Osteocyte (in vitro differentiated cells): ENCODE data around the gene MYRIP. TPM values are rescaled to one million over a fixed set of nuclear protein-coding genes. Genes with fewer than 3 reads are reported as not detected.

Experiments
- DNase-seq: peaks from one replicate; pipeline ENCODE4 v3.0.0; 2021; ENCODE audit warnings: mixed read lengths; ENCODE audit not compliant: unreplicated experiment; ENCODE audit errors: extremely low spot score
- H3K27ac Mint-ChIP-seq: one replicate; pipeline ENCODE4 v1.8.0; 2021; ENCODE audit warnings: mild to moderate bottlenecking, mixed read lengths; ENCODE audit not compliant: unreplicated experiment
- H3K27me3 Mint-ChIP-seq: one replicate; pipeline ENCODE4 v1.8.0; 2021; ENCODE audit warnings: mixed read lengths; ENCODE audit not compliant: unreplicated experiment
- H3K36me3 Mint-ChIP-seq: one replicate; pipeline ENCODE4 v1.8.0; 2021; ENCODE audit warnings: mixed read lengths; ENCODE audit not compliant: unreplicated experiment
- H3K4me1 Mint-ChIP-seq: one replicate; pipeline ENCODE4 v1.8.0; 2021; ENCODE audit warnings: mixed read lengths; ENCODE audit not compliant: unreplicated experiment
- H3K4me3 Mint-ChIP-seq: one replicate; pipeline ENCODE4 v1.8.0; 2021; ENCODE audit warnings: mild to moderate bottlenecking, moderate library complexity, mixed read lengths; ENCODE audit not compliant: unreplicated experiment
- H3K9me3 Mint-ChIP-seq: one replicate; pipeline ENCODE4 v1.8.0; 2021; ENCODE audit warnings: mixed read lengths; ENCODE audit not compliant: unreplicated experiment
- total RNA-seq: library from RNA; stranded (reverse); gene quantifications from 2 replicates; pipeline ENCODE4 v1.2.1, GENCODE V29; 2021
- TF ChIP-seq, protein P1 (sequence below): fragments of 200-600 bp; sonication (generic); IDR thresholded peaks from 2 replicates; pipeline ENCODE4 v1.5.0; 2021; ENCODE audit warnings: antibody characterized with exemption, mild to moderate bottlenecking, moderate library complexity

MYRIP gene
- total RNA-seq, 1 donor from 2014 or later = 0.62 TPM

DNA sequence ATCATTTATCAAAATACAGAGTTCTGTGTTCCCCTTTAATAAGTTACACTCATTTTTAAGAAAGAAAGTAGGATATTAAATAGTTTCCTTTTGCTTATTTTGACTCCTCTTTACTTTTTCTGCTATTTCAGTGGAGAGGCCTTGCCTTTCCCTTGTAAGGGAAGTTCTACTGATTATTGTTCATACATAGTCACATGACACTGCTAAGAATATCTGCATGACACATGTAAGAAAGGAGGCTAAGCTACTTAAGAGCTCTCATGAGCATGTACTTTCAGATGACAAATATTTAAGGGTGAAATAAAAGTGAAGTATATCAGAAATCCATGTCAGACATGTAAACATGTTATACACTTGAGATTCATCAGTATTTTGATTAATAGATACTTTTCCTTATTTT, 39.0 kb downstream of the MYRIP start:
- no peaks in the 10 kb centered on the region for H3K27me3 Mint-ChIP-seq
- H3K4me3 Mint-ChIP-seq = no peak overlapping the region
- no peaks in the 10 kb centered on the region for H3K36me3 Mint-ChIP-seq
- DNase-seq = no peak
- H3K9me3 Mint-ChIP-seq = no peaks in the 10 kb centered on the region
- H3K27ac Mint-ChIP-seq = no peak overlapping the region
- TF ChIP-seq, protein P1, sequence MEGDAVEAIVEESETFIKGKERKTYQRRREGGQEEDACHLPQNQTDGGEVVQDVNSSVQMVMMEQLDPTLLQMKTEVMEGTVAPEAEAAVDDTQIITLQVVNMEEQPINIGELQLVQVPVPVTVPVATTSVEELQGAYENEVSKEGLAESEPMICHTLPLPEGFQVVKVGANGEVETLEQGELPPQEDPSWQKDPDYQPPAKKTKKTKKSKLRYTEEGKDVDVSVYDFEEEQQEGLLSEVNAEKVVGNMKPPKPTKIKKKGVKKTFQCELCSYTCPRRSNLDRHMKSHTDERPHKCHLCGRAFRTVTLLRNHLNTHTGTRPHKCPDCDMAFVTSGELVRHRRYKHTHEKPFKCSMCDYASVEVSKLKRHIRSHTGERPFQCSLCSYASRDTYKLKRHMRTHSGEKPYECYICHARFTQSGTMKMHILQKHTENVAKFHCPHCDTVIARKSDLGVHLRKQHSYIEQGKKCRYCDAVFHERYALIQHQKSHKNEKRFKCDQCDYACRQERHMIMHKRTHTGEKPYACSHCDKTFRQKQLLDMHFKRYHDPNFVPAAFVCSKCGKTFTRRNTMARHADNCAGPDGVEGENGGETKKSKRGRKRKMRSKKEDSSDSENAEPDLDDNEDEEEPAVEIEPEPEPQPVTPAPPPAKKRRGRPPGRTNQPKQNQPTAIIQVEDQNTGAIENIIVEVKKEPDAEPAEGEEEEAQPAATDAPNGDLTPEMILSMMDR = no peak
- no peaks in the 10 kb centered on the region for H3K4me1 Mint-ChIP-seq

DNA sequence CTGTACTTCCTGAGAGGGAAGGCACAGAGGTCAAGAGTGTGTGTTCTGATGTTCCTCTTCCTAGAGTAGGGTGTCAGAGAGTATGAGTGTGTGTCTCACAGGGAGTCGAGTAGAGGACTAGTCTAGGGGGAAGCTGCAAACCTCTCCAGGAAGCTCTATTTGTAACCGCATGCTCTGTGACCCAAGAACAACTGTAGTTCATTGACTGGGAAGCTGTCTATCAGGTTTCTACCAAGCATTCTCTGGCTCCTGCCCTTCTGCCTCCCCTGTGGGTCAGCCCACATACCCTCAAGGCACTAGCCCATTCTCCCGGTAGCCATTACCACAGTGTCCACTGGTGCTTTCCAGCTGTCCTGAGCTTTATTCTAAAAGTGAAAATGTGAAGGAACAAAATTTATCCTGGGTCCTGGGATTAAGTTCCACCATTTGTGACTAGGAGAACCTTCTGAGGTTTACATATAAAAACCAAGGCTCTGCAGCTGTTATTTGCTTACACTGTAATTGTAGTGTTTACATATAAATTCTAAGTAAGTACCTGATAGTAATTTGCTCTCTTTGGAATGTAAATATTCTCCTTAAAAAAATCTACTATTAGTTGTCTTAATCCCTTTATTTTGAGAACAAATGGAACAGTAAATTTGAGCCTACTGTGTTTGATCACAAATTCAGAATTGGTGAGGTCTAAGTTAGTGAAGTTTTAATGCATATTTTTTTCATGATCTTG, 40.7 kb downstream of the MYRIP start:
- Mint-ChIP-seq H3K4me3 (no peak overlapping the region), H3K27me3 (peaks cover 3% of the 10 kb centered on the region), H3K27ac (no peak overlapping the region), H3K36me3 (no peaks in the 10 kb centered on the region), H3K9me3 (peaks cover 6% of the 10 kb centered on the region), H3K4me1 (no peaks in the 10 kb centered on the region)
- no peak for DNase-seq
- TF ChIP-seq, protein P1 = no peak

- no peak overlapping the region for H3K27ac Mint-ChIP-seq
- H3K4me1 Mint-ChIP-seq = no peaks in the 10 kb centered on the region
- no peak for DNase-seq
- H3K4me3 Mint-ChIP-seq = no peak overlapping the region
- H3K9me3 Mint-ChIP-seq = peaks cover 6% of the 10 kb centered on the region
- TF ChIP-seq, protein P1 = no peak
- peaks cover 3% of the 10 kb centered on the region for H3K27me3 Mint-ChIP-seq
- no peaks in the 10 kb centered on the region for H3K36me3 Mint-ChIP-seq
These were observed 41.3 kb downstream of the MYRIP start for GRCh38 chr3:39850716-39851032.

- Mint-ChIP-seq H3K9me3 (peaks cover 23% of the 10 kb centered on the region), H3K4me1 (no peaks in the 10 kb centered on the region), H3K4me3 (no peak overlapping the region), H3K36me3 (no peaks in the 10 kb centered on the region), H3K27ac (no peak overlapping the region), H3K27me3 (peaks cover 3% of the 10 kb centered on the region)
- TF ChIP-seq, protein P1 = no peak
- no peak for DNase-seq
These were observed 46.1 kb downstream of the MYRIP start for GRCh38 chr3:39855517-39855916.

DNA sequence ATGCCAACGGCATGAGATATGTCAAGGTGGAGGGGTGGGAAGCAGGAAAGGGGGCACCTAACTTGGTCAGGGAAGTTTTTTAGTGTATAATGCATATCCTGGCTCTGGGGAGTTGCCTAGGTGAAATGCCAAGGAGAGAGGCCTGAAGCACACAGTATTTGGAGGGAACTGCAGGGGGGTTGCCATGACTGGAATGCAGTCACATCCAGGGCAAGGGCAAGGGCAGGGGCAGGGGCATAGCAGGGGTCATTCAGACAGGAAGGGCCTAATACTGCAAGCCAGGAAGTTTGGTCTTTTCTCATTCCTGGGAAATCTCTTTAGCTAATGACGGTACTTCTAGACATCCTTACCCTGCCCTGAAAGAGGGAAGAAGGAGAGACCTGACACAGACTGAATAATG, 60.5 kb downstream of the MYRIP start:
- DNase-seq = no peak
- no peak overlapping the region for H3K4me3 Mint-ChIP-seq
- no peaks in the 10 kb centered on the region for H3K36me3 Mint-ChIP-seq
- H3K27ac Mint-ChIP-seq = no peak overlapping the region
- TF ChIP-seq, protein P1 = no peak
- H3K4me1 Mint-ChIP-seq = no peaks in the 10 kb centered on the region
- H3K27me3 Mint-ChIP-seq = no peaks in the 10 kb centered on the region
- peaks cover 9% of the 10 kb centered on the region for H3K9me3 Mint-ChIP-seq
